ENCODE results near the gene GRAP. TPM values are rescaled to one million over a fixed set of nuclear protein-coding genes. Genes with fewer than 3 reads are reported as not detected.

GRAP gene
- total RNA-seq, 4 donors from 2014 or later, result 5.5 to 19.8 (median 10.5) TPM

- Histone ChIP-seq H3K36me3 (no peaks in the 10 kb centered on the region), H3K4me1 (no peaks in the 10 kb centered on the region), H3K9me3 (no peaks in the 10 kb centered on the region), H3K27ac (no peak overlapping the region), H3K4me3 (replicated peaks in 1 of 3) (no peak overlapping the region), H3K27me3 (no peaks in the 10 kb centered on the region)
- TF ChIP-seq CTCF (IDR thresholded peaks at IDR 0.05), result no peak
- 73 to 76% methylated on average over 11 of the region's 11 CpGs for WGBS, 2 donors
- intact Hi-C loops (cut with DNase I), result no loop called here
- DNase-seq, result no peak
These were observed 35.8 kb downstream of the GRAP start for GRCh38 chr17:19010729-19011505.

- DNase-seq, result no peak
- no peak overlapping the region for H3K27ac ChIP-seq
- TF ChIP-seq POLR2A (IDR thresholded peaks at IDR 0.05), result no peak
- no peak for TF ChIP-seq CTCF (IDR thresholded peaks at IDR 0.05)
- no peaks in the 10 kb centered on the region for H3K36me3 ChIP-seq
- no peak overlapping the region for H3K4me3 ChIP-seq (replicated peaks in 1 of 3)
- no peaks in the 10 kb centered on the region for H3K9me3 ChIP-seq
- 94% methylated on average over 12 of the region's 12 CpGs for whole genome bisulfite sequencing, 2 donors
- no peaks in the 10 kb centered on the region for H3K27me3 ChIP-seq
- H3K4me1 ChIP-seq, result peaks cover 4% of the 10 kb centered on the region in 2 donors
- intact Hi-C loops (cut with DNase I), result no loop called here
These were observed 36.8 kb downstream of the GRAP start for GRCh38 chr17:19009970-19010369.

- Histone ChIP-seq H3K27me3 (no peaks in the 10 kb centered on the region), H3K9me3 (no peaks in the 10 kb centered on the region), H3K27ac (no peak overlapping the region), H3K4me3 (replicated peaks in 1 of 3) (no peak overlapping the region), H3K36me3 (no peaks in the 10 kb centered on the region), H3K4me1 (peaks cover 14 to 25% of the 10 kb centered on the region in 2 donors)
- TF ChIP-seq CTCF (IDR thresholded peaks at IDR 0.05), result no peak
- TF ChIP-seq POLR2A (IDR thresholded peaks at IDR 0.05), result no peak
- intact Hi-C loops (cut with DNase I), result no loop called here
- no peak for DNase-seq
These were observed 40.1 kb downstream of the GRAP start for GRCh38 chr17:19006698-19007097.

DNA sequence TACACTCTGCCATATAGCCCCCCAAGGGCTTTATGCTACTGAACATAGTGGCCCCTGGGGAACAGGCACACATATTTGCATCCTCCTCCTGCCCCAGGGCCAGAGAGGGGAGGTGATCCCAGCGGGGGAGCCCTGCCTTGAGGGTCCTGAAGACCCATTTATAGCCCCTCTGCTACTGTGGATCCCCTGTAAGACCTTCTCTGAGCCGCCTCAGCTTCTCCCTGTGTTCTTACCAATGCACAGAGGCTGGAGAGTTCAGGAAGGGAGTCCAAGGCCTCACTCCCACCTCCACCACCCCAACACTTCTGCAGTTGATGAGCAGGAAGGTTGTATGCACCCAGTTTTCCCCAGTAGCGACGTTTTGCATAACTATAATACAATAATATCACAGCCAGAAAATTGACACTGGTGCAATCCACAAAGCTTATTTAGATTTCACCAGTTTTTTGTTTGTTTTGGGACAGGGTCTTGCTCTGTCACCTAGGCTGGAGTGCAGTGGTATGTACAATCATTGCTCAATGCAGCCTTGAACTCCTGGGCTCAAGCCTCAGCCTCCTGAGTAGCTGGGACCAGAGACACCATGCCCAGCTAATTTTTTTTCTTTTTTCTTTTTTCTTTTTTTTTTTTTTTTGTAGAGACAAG, 40.8 kb downstream of the GRAP start:
- intact Hi-C loops (cut with DNase I), result no loop called here
- WGBS, 2 donors, result 93 to 94% methylated on average over 3 to 4 of the region's 4 CpGs

More for the DNA sequence above, 40.8 kb downstream of the GRAP start:
- H3K9me3 ChIP-seq, result no peaks in the 10 kb centered on the region
- no peaks in the 10 kb centered on the region for H3K27me3 ChIP-seq
- no peak overlapping the region for H3K27ac ChIP-seq
- DNase-seq, result no peak
- H3K4me3 ChIP-seq (replicated peaks in 1 of 3), result no peak overlapping the region
- H3K4me1 ChIP-seq, result peaks cover 14 to 25% of the 10 kb centered on the region in 2 donors
- no peaks in the 10 kb centered on the region for H3K36me3 ChIP-seq
- TF ChIP-seq CTCF (IDR thresholded peaks at IDR 0.05) (no peak), POLR2A (IDR thresholded peaks at IDR 0.05) (no peak)
